HG03159 (cell line): ENCODE data around the gene ELOF1.

Experiments used
- ATAC-seq: cut with Tn5 transposase; IDR thresholded peaks from one replicate; pipeline ENCODE4 v1.9.1; 2021; ENCODE audit warnings: mild to moderate bottlenecking, moderate library complexity; ENCODE audit not compliant: unreplicated experiment

The ELOF1 gene

DNA sequence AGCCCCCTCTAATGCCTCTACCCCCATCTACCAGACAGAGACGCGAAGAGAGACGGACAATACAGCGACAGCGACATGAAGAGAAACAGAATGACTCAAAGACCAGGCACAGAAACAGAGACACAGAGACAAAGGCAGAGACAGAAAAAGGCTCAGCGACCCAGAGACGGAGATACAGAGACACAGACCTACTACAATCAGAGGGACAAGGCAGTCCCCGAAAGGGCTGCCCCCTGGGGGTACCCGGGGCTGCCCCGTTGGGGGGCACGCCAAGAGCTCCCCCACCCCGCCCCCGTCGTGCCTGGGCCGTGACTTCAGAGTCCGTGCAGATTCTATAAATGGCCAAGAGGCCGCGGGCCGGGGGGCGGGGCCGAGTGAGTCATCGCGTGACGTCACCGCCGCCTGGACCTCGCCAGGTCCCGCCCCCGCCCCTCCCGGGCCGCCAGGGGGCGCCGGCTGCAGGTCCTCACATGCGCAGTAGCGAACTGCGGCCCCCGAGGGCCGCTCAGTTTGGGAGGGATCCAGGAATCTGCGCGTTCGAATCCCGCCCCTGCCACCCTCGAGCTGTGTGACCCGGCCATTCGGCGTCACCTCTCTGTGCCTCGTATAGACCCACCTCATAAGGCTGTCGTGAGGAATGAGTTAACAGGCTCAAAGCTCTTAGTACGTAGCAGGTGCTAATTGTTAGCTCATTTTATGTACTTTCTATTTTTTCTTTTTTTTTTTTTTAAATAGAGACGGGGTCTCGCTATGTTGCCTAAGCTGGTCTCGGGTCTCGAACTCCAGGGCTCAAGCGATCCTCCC lies 23.0 kb downstream of the ELOF1 start:
- ATAC-seq, result no peak

DNA sequence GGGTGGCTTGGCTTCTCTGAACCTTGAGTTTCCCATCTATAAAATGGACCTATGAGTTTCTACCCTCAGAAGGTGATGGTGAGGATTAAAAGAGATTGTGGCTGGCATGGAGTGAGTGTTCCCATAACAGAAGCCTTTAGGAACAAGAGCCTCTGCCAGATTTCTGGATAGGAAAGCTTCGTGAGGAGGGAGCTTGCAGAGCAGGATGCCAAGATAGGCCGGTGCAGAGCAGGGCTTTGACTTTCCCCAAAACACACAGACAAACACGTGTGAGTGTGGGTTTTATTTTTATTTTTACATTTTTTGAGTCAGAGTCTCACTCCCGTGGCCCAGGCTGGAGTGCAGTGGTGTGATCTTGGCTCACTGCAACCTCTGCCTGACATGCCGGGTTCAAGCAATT lies 24.1 kb downstream of the ELOF1 start:
- no peak for ATAC-seq

DNA sequence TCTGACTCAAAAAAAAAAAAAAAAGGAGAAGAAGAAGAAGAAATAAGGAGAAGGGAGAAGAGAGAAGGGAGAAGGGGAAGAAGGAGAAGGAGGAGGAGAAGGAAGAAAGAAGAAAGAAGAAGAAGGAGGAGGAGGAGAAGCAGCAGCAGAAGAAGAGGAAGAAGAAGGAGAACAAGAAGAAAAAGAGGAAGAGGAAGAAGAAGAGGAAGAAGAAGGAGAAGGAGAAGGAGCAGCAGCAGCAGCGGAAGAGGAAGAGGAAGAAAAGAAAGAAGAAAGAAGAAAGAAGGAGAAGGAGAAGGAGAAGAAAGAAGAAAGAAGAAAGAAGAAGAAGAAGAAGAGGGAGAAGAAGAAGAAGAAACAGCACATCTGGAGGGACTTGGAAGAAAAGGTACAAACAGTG lies 24.5 kb downstream of the ELOF1 start:
- ATAC-seq, result no peak

DNA sequence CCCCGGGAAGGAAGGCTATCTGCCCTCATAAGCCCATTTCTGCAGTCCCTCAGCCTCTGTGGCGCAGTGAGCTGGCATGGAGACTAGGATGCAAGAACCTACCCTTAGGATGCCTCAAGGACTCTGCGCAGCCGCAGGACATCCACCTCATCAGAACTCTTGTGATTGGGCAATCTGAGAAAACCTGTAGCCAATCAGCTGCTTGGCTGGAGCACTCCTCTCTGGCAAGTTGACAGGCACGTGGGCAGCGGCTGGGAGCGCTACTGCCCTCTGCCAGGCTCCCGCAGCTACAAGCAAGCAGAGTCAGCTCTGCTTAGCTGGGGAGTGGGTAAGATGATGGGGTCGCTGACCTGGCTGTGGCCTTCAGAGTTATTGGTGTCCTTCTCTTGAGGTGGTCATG lies 28.6 kb downstream of the ELOF1 start:
- no peak for ATAC-seq

DNA sequence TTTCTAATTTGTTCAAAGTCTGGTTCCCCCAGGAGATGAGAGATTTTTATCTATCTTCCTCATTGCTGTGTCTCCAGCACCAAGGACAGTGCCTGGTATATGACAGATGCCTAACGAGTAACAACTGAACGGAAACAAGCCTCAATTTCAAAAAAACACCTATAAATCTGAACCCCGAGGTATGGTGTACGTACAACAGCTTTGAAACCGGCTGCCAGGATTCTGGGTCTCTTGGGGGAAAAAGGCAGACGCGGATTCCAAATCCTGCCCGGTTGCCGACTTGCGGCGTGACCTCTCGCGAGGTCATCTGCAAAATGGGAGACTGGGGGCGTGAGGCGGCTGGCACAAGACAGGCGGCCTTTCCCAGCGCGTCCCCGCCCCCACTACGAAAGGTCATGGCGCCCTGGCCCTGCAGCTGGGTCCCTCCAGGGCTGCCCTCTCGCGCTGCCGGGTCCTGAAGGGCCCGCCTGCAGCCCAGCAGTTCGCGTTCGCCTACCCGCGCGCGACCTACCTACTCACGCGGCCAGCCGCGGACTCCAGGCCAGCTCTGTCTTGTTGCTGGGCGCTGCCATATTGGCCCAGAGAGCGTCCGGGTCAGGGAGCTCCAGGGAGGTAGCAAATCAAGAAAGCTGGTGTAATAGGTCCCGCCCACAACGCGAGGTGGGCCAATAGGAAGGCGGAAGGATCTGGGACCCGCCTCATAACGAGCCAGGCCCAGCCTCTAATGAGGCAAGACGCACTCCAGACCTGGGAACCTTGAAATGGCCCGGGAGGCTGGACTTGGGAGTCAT lies 30.3 kb downstream of the ELOF1 start, which contains the start of gene ECSIT:
ECSIT (minus strand) TSS at position 584 of the 791 bp plus-strand sequence. CDS start 9,964 bp downstream, outside the sequence.
- ATAC-seq, result peak; percentile 97

DNA sequence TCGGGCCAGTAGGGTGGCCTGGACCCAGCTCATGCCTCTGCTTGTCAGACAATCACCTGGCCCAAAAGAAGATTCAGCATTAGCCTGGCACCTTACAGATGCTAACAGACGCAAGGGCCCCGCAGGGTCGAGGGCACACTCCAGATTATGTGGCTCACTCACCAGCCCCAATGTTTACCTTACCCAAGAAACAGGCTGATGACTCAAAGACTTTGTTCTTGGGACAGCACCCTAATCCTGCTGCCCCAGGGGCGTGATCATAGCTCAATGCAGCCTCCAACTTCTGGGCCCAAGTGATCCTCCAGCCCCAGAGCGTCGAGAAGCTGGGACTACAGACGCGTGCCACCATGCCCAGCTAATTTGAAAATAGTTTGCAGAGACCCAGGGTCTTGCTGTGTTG lies 39.9 kb downstream of the ELOF1 start:
- ATAC-seq, result no peak

DNA sequence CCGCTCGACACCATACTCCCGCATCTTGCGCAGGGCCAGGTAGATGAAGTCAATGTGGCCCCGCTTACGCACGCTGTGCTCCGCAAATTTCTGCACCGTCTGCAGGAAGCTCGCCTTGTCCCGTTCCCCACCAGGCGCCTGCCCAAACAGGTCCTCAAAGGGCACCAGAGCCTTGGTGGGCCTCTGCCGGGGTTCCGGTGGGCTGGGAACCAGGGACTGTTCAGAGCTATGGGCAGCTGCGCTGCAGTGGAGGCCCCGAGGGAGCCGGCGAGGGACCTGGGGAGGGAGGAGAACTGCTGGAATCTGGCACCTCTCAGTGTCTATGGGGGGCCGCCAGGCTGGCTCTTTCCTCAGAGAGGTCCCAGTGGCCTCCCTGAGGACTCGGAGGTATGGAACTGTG lies 45.1 kb downstream of the ELOF1 start:
- no peak for ATAC-seq

DNA sequence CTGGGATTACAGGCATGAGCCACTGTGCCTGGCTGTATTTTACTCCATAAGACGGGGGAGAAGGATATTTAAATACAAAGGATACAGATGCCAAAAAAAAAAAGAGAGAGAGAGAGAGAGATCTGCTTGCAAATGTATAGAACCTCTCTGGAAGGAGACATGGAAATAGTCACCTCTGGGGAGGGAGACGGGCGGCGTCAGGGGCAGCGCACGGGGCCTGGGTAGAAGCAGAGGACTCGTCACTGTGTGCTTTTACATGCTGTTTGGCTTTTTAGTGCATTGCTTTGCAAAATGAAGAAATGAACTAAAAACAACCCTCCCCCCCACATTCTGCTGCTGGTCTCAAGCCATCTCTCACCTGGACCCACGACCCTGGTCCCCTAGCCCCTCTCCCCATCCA lies 48.6 kb downstream of the ELOF1 start:
- ATAC-seq, result no peak

DNA sequence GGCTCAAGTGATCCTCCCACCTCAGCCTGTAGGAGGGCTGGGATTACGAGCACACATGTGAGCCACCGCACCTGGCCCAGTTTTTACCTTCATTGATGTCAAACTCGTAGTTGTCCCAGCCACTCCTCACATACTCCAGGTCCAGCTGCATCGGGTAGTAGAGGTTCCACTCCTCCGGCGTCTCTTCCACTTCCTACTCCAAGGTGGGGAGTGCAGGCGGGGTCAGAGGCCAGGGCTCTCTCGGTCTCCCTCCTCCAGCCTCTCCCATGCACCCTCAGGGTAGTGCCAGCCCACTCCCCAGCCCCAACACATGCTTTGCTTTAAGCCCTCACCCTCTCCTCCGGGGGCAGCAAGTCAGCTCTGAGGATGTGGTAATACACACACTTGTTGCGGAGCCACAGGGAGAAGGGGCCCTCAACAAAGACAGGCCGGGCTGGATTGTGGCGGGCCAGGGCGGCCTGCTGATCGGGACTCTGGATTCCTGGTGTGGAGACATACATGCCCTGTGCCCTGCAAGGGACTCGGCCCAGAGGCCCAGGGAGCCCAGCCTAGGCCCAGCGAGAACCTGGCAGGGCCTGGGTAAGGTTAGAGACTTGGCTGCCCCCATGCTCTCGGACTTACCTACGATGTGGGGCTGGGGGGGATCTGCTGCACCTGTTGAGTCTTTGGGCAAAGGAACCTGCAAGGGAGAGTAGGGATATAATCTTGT lies 51.5 kb downstream of the ELOF1 start:
- no peak for ATAC-seq

DNA sequence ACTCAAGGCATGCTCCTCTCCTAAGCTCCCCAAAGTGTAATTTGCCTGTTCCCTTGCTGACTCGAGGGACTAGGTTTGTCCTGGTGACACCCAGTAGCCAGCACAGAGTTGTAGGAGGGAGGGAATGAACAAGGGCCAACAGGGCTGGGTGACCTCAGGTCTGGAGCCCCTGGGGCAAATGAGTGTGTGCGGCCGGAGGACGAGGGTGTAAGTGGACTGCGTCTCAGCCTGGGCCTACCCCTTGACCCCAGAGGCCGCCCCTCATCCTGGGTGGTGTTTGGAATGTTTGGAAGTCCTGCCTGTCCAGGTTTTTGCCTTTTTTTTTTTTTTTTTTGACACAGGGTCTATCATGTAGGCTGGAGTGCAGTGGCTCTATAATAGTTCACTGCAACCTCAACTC lies 52.1 kb downstream of the ELOF1 start:
- ATAC-seq, result no peak

DNA sequence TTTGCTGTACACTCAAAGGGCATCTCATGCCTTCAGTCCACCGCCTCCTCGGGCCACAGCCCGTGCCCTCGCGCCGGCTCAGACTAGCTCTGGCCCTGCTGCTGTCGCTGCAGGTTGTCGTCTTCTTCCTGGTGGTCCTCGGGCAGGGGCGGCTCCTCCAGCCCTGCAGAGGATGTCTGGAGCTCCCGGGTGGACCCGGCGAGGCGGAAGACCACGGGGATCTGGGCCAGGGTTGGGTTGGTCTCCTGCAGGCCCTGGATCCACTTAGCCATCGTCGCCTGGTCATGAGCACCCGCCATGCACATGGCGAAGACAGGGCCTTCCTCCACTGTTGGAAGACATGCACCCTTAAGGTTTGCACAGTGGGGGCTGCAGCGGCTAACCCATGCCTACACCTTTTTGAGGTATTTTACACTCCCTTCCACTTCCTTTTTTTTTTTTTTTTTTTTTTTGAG lies 52.9 kb downstream of the ELOF1 start:
- peak; percentile 25 for ATAC-seq

DNA sequence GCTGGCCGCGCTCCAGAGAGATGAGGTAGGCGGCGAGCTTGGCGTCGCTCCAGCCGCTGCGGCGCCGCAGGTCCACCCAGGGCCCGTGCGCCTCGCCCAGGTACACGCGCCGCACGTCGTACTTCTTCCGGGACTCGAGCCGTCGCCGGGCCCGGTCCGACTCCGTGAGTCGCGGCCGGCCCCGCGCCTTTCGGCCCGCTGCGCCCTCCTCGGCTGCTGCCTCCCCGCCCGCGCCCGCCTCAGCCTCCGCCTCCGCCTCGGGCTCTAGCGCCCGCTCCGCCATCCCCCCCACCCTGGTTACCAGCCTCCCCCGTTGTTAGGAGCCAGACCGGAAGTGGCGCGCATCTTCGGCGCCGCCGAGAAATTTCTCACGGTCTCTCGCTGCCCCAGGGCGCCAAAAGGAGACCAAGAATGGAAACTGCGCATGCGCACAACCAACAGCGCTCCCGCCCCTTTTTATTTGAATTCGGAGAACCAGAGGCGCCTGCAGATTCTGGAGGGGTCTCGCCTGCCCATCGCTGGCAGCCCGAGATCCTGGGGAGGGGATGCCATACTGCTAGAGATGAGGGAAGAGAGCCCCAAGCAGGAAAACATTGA lies 53.4 kb downstream of the ELOF1 start, which contains the start of gene ZNF653:
ZNF653 (minus strand) TSS at position 336 of the 597 bp plus-strand sequence; CDS start at position 283, 53 bp downstream.
- ATAC-seq, result peak; percentile 58

DNA sequence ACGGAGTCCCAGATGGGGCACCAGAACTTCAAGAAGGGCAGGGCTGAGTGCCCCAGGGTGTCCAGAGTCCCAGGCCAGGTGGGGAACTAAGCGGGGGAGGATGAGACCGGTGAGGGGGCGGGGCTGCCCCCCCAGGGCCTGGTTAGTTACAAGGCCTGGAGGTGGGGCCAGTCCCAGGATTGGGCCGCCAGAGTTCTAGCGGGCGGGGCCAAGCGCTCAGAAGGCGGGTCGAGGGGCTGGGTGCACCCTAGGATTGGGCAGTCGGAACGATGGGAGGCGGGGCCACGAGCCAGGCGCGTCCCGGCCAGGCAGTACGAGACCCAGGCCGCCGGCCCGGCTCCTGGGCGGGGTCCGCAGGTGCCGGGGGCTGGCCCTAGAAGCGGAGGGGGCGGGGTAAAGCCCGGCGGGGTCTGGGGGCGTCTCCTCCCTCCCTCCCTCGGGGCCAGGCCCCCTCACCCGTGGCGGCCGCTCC lies 54.0 kb downstream of the ELOF1 start:
- ATAC-seq, result peak; percentile 81

DNA sequence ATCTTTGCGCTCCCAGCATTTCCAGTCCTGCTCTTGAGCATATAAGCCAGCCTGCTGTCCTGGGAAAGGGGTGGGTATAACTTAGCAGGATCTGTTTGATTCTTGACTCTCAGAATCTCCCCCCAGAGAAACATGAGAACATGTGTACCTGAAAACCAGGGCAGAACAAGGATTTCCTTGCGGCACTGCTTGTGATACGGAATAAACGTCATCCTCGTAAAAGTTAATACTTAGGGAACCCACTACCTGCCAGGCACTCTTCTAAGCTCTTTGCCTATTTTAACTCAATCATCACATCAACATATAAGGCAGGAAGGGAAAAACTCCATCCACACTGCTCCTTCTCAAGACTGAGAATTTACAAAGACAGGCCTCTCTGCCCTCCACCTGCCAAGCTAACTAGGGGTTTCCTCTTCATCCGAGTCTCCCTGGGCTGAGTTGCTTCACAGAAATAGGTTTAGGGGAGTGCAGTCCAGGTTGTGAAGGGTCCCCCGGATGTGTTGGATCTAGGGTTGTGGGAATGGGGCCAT lies 54.5 kb downstream of the ELOF1 start:
- ATAC-seq, result no peak
